ENCODE data around the gene TOM1.
A peak's percentile ranks its signal among the peaks of the same experiment; 100 is the strongest.

TOM1 gene

DNA sequence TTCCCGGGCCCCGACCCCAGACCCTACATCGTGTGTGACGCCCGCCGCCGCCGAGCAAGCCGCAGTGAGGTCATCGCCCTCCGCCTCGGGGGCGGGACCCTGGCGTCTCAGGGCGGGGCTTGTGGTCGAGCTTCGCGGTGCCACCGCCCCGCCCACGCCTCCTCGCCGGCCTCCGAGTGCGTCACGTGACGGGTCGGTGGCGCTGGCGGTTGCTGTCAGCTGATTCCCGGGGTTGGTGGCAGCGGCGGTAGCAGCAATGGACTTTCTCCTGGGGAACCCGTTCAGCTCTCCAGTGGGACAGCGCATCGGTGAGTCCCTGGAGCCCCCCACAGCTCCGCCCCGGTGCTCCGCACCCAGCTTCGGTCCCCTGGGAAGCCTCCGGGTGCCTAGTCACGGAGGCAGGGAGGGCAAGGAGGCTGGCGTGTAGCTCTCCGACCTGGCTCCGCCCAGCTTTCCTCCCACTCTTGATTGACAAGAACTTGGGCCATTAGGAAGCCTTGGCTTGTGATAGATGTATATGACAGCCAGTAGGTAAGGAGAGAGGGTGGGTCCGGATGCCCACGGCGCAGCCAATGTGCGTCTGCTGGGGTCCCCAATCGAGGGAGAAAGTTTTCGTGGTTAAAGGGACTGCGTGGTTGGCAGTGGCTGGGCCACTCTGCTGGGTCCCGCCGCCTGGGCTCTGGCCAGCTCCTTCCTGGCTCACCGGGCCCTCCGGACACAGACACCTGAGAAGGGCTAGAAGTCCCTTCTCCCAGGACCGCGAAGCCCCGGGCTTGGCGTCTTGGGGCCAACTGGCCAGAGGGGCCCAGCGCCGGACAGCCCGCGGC lies at the start of gene TOM1:
Gene TOM1, plus strand, starts transcription at position 222 of the 827 bp plus-strand sequence. Its CDS starts 35 bp downstream, at position 257.
- peak; percentile 92 for DNase-seq

DNA sequence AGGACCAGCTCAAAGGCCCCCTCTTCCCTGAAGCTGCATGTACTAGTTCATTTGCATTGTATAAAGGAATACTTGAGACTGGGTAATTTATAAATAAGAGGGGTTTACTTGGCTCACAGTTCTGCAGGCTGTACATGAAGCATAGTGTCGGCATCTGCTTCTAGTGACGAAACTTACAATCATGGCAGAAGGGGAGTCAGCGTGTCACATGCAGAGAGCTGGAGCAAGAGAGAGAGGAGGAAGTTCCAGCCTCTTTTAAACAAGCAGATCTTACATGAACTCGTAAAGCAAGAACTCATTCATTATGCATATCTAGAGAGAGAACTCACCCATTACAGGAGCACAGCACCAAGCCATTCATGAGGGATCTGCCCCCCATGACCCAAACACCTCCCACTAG lies 49.5 kb upstream of the TOM1 start:
- no peak for DNase-seq

DNA sequence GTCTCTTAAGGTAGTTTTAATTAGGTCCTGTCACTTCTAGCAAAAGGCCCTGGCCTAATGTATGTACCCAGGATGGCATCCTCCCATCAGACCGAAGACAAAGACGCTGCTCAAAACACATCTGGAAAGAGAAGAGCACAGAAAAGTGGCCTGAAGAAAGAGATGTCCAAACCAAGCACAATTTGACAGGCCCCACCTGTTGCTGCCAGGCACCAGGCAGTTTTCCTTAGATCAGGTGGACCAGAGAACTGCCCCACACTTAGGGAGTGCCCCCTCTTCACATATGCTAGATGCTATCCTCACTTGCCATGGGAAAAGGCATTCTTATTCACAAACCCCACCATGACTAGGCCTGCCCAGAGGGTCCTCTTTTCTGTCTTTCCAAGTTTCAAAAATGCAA lies 45.7 kb upstream of the TOM1 start:
- no peak for DNase-seq

DNA sequence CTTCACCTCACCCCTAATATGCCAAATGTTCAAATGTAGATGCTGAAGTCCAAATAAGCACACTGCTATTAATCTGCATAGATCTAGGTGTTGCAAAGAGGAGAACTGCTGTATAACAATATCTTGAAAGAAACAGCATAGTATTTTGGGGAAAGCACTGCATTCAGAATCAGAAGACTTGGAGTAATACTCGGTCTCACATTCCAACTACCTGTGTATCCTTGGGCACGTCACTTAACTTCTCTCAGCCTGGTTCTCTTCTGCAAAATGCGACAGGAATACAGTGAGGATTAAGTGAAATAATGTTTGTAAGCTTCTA lies 42.7 kb upstream of the TOM1 start:
- no peak for DNase-seq

DNA sequence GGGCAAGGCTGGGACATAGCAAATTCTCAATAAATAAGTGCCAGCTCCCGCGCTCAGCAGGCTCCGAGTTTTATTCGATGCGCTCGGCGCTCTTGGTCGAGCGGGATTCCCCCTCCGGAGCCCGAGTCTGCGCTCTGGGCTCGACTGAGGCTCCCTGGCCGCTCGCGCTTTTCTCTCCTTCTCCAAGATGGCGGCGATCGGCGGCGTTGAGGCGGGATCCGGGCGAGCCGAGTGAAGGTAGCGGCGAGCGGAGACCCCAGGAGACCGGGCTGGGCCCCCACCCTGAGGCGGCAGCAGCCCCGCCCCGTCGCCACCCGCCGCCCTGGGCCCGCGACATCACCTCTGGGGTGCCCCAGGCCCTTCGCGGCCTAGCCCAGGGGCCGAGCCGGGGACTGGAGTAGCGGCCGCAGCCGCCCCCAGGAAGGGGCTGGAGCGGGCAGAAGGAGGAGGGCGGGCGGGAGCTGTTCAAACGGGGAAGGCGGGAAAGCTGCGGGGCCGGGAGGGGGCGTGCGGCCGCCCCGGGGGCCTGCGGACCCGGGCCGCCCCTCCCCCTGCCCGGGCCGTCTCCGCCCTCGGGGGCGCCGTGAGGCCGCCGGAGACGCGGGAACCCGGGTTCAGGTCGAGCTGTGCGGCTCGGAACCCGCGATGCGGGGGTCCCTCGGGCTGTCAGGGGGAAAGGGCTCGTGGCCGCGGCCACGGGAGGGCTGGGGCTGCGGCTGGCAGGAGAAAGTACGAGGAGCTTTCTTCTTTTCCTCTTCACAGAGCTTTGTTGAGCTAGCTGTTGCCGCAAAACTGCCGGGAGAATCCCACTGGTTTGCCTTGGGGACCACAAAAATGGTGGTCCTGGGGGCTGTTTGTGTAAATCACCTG lies 42.1 kb upstream of the TOM1 start, which contains the start of gene HMGXB4:
Gene HMGXB4, plus strand, starts transcription at position 173 of the 870 bp plus-strand sequence. CDS start 4,898 bp downstream, outside the sequence.
- DNase-seq: peak; percentile 82

DNA sequence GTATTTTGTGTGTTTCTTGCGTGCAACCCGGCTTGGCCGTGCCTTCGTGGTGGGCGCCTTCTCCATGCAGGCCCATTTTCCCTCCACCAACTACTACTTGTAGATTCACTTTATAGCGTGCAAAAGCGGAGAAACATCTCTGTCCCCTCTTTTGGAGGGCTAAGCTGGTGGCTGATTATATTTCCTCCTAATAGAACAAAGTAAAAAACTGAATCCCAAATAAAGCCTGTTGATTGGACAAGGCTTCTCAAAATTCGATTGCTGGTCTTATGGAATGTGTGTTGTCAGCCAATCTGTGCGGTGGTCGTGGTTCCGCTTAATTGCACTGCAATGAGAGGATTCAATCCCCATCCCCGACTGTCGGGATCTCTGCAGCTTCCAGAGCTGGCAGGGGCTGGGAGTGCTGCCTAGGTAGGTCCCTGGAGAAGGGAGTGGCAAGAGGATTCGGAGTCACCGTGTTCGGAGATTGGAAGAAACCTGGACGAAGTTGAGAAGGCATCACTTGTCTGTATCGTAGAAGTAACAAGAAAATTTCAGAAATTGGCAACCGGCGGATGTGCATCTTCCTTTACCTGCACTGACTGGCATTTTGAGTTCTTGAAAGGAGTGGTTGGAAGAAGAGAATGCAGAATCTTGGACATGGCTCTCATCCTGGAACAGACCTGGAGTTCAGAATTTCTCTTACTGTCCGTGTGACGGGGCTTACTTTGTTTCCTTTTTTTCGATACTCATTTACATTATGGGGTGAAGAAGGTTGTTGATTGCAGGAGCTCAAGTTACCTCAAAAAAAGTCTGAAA lies 41.3 kb upstream of the TOM1 start:
- DNase-seq: peak; percentile 14

DNA sequence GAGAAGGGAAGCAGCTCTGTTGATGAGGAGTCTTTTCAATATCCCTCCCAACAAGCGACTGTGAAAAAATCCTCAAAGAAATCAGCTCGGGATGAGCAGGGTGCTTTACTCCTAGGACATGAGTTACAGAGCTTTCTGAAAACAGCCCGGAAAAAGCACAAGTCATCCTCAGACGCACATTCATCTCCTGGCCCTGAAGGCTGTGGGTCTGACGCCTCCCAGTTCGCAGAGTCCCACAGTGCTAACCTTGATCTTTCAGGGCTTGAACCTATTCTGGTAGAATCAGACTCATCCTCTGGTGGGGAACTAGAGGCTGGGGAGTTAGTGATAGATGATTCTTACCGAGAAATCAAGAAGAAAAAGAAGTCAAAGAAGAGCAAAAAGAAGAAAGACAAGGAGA lies 34.7 kb upstream of the TOM1 start:
- DNase-seq: no peak

DNA sequence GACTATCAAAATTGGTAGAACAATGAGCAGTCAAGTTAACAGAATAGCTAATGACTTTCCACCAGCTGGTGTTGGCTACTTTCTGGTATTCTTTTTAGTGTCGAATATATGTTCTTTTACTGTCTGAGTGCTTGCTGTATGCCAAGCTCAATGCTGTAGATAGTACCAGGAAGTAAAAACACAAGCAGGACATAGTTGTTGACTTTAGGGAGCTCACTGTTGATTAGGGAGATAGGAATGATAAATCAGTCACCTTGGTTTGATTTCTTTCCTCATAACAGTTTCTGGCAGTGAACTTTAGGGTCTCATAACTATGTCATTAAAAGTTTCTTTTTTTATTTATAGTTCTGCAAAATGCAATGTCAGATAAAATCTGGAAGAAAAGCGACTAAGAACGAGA lies 33.4 kb upstream of the TOM1 start:
- no peak for DNase-seq

DNA sequence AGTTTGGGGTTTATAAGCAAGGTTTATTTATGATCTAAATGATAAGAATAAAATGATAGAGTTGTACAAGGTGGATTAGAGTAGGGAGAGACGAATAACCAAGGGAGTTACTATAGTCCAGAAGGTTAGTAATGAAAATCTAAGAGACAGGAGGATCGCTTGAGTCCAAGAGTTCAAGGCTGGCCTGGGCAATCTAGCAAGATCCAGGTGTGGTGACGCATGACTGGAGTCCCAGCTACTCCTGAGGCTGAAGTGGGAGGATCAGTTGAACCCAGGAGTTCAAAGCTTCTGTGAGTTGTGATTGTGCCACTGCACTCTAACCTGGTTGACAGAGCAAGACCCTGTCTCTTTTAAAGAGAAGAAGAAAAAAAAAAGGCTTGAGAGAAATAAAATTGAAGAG lies 30.1 kb upstream of the TOM1 start:
- DNase-seq: no peak

DNA sequence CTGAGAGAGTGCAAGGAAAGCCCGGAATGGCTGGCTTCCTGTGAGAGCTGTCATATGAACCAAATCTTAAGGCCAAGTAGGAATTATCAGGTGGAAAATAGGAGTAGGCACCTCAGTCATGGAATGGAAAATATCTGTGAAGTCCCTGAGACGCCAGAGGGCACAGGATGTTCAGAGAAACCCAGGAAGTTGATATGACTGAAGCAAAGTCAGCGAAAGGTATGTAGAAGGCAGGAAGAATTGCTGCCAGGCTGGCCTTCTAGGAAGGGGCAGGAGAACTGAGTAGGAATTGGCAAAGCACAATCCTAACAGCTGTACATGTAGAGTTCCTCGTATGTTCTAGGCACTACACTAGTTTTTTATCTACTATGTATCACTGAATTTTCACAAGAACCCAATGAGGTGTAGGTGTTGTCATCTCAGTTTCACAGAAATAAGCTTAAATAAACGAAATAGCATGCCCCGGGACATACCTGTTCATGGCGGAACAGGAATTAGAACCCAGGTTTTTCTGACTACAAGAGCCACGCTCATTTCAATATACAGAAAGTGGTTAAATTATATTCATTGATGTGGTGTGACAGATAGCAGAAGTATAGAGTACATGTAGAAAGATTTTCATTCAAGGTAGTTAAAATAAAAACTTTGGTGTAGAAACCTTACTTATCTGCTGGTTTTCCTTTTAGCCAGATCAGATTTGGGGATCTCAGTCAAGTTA lies 25.4 kb upstream of the TOM1 start:
- DNase-seq: no peak

DNA sequence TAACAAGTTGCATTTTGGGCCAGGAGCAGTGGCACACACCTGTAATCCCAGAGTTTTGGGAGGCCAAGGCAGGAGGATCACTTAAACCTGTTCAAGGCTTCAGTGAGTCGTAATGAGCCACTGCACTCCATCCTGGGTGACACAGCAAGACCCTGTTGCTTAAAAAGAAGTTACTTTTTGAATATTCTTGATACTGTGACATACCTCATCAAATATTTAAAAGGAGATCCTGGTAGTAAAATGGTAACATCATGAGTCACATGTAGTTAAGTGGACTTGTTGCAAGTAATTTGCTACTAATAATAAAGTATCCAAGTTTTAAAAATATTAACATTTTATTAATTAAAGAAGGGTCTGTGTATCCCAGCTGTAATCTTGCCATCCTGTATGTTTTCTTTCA lies 24.1 kb upstream of the TOM1 start:
- DNase-seq: no peak

DNA sequence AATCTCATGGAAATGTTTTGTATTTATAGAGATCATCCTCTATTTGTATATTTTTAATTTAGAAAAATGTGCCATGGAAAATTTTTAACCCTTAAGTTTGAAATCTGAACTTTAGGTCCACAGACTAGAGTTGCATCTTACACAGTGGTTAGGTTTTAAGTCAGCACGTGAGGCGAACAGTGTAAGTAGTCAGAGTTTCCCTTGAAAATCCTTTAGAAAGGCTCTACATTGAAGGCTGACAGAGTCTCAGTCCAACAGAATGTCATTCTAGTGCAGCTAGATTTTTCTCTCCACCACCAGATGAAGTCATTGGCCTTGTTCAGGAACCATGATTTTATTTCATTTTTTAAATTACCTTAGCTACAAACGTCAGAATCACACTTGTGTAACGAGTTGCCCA lies 23.7 kb upstream of the TOM1 start:
- DNase-seq: no peak

DNA sequence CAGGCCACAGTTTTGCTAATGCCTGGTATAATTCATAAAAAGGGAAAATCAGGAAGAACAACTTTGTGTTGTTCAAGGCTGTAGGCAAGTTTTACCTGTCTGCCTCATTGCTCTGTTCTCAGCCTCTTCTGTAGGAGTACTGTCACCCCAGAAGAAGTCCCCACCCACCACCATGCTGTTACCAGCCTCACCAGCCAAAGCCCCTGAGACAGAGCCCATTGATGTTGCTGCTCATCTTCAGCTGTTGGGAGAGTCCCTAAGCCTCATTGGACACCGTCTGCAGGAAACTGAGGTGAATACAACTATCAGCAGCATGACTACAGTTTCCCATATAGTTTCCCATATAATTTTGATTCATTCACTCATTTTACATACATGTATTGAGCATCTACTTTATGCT lies 11.6 kb upstream of the TOM1 start:
- no peak for DNase-seq

DNA sequence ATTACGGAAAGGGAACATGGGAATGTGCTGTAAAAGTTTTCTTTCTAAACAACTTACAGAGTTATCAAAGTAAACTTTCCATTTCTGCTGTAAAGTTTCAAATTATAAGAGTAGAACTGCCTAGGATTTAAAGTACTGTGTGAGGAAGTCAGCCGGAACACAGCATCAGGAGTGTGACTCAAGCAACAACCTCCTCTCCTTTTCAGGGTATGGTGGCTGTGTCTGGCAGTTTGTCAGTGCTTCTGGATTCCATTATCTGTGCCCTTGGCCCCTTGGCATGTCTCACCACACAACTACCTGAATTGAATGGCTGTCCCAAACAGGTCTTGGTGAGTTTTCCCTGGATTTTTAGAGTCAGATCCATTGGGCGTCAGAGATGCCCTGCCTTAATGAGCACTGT lies 6.9 kb upstream of the TOM1 start:
- DNase-seq: no peak

DNA sequence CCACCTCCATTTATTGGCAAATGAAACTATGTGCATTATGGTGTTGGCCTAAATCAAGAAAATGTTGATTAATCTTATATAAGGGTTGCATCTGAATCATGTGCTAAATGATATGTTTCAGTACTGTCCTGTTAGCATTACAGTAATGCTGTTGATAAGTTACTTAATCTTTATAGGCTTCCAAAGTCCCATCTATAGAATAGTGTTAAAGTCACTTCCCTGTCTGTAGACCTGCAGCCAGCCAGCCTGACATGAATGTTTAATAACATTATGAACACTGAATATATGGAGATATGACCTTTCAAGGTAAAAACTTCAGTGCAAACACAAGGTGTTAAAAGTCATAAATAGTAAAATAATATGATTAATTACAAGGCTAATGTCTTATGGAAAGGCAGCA lies 3.6 kb upstream of the TOM1 start:
- DNase-seq: no peak

DNA sequence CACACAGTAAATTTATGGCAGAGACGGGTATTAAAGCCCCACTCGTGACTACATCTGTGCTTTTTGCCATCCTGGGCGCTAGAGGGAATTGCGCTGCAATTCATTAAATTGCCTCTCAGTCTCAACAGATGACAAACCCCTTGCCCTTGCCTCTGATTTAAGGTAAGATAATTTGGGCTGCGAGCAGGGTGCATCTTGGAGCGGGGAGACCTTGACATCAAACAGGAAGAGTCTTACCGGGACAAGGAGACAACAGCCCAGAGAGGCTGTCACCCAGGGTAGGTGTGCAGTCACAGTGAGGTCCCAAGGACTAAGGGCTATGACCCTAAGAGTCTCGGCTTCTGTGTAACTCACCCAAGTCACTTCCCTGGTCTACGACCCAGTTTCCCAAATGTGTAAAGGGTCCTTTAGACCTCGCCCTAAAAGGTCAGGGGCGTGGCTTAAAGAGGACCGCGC lies 449 bp upstream of the TOM1 start:
- peak; percentile 41 for DNase-seq

DNA sequence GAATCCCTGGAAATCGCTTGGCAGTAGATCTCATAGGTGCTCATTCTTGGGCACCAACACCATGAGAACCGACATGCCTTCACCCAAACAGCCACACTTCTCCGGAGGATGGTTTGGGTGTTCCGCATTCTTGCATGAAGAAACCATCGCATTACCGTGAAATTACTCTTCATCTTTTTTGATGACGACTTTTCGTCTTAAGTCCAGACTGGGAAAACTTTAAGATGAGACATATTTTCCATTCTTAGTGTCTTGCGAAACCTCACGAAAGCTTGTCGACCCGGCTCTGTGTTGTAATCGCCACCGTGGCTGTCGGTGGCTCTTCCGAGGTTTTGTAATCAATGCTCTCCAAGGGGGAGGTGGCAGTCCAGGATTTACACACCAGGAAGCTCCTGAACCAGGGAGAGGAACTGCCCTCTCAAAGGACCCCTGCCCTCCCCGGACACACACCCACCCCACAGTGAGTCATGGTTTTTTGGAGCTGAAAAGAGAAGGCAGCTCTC lies 1.7 kb downstream of the TOM1 start:
- DNase-seq: no peak

DNA sequence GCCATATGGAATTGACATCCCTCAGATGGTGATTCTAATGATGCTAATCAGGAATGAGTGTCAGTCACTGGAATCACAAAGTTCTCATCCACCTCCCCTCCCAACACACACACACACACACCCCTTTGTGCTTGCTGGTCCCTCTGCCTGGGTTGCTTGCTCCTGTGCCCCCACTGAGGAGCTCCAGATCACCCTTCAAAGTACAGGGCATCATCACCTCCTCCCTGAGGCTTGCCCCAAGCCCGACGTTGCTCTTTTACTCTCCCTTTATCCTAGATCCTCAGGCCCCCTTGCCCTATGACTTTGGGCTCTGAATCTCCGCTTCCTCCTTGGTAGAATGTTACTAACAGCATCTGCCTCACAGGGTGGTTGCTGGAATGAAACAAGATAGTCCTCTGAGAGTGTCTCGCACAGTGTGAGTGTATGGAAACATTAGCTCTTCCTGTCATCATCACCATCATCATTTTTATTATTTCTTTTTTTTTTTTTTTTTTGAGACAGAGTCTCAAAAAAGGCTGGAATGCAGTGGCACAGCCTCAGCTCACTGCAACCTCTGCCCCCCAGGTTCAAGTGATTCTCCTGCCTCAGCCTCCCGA lies 3.4 kb downstream of the TOM1 start:
- no peak for DNase-seq

DNA sequence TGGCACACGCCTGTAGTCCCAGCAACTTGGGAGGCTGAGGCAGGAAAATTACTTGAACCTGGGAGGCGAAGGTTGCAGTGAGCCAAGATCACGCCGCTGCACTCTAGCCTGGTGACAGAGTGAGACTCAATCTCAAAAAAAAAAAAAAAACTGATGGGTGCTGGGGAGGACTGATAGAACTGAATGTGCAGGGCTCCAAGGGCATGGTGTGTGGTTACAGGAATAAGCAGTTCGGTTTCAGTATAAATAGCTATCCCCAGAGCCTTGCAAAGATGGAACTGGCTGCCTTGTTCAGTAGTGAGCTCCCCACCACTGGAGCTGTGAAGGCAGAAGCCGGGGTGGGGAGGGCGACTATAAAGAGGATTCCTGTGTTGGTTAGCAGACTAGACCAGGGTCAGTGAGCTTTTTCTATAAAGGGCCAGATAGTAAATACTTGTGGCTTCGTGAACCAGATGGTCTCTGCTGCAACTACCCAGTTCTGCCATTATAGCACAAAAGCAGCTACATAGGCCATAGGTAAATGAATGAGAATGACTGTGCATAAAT lies 5.9 kb downstream of the TOM1 start:
- no peak for DNase-seq

DNA sequence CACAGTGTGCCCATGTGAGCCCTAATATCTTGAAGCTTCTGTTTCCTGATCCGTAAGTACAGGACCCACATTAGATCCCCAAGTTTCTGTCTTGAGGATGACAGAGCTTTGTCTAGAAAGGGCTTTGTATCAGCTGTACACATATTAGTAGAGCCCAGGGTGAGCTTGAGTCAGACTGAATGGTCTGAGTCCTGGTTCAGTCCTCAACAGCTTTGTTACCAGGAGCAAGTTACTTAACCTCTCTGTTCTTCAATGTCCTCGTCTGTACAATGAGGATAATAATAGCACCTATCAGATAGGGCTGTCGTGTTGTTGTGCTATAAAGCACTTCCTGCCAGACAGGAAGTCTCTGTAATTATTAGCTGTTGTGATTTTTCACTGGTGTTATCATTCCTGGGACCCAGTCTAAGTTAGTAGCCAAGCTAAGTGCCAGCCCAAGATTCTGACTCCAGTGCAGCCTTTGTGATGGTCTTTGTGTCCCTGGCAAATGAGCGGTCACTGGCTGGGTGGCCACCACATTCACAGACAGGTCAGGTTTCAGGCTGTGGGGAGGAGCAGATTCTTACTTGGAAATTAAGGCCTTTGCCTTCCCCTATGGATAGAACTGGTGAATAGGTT lies 6.8 kb downstream of the TOM1 start:
- no peak for DNase-seq

DNA sequence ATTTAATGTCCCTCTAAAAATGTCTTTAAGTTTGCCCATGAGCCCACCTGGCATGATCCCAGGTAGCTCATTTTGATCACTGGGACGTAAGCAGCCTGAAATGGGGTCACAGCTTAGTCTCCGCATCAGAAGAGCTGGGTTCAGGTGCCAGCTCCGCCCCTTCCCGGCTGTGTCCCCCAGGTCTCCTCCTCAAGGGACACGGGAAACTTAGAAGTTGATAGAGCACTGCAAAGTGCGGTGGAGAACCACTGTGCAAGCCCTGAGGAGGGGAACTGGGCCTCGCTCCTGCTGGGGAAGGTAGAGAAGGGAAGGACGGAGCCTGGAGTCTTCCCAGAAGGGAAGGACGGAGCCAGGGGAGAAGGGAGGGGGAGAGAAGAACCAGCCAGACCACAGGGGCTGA lies 7.7 kb downstream of the TOM1 start:
- DNase-seq: no peak

Data from NCI-H1105 treated with DMSO at 0.1 percent for 48 hours (cell line).